ENCODE measurements around the gene PRICKLE2. TPM values are rescaled to one million over a fixed set of nuclear protein-coding genes. Genes with fewer than 3 reads are reported as not detected.

Gene PRICKLE2
- total and polyA plus RNA-seq, 10 of the 15 experiments (the other 5 are each of a cell fraction or from before 2014, with no cell fraction given): 0.11 to 2.6 (median 0.69) TPM

DNA sequence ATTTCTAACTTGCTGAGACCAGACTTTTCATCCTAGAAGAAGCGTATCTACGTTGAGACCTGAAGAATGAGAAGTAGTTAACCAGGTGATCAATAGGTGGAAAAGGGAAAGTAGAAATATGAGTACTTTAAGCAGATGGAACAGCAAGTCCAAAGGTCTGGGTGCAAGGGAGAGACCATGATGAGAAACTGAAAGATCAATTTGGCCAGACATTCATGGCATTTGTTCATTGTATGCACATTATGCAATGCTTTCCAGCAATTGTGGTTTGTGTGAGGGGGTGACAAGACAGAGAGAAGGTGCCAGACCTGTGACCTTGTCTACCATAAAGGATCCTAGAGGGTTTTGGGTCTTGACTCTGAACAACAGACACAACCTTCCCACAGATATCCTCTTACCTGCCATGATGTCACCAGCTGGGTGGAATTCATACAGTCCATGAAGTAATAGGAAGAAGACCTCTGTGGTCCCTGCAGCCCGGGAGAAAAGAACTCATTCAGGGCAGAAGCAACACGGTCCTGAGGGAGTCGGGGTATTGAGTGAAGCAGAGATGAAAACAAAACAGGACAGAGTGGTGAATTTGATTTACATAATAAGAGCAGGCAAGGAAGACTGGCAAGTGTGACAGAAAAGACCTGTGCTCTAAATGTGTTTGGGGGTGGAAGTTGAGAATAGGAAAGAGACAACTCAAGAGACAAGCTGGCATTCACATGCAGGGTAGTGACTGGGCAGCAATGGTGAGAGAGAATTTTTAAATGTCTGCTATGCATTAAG lies 138.6 kb downstream of the PRICKLE2 start:
- no peaks in the 10 kb centered on the region for H3K36me3 ChIP-seq (ENCODE audit: control insufficient read depth in 2 of 2, insufficient read depth in 2 of 2, low read length in 1 of 2)
- ChIA-PET POLR2A (no interaction called here), RAD21 (ENCODE audit: unreplicated experiment) (no interaction called here), CTCF (no interaction called here), SMC1A (ENCODE audit: uncharacterized antibody, unreplicated experiment) (no interaction called here)
- H3K27ac ChIP-seq (ENCODE audit: control insufficient read depth, insufficient read depth): no peak overlapping the region
- TF ChIP-seq, protein P1, sequence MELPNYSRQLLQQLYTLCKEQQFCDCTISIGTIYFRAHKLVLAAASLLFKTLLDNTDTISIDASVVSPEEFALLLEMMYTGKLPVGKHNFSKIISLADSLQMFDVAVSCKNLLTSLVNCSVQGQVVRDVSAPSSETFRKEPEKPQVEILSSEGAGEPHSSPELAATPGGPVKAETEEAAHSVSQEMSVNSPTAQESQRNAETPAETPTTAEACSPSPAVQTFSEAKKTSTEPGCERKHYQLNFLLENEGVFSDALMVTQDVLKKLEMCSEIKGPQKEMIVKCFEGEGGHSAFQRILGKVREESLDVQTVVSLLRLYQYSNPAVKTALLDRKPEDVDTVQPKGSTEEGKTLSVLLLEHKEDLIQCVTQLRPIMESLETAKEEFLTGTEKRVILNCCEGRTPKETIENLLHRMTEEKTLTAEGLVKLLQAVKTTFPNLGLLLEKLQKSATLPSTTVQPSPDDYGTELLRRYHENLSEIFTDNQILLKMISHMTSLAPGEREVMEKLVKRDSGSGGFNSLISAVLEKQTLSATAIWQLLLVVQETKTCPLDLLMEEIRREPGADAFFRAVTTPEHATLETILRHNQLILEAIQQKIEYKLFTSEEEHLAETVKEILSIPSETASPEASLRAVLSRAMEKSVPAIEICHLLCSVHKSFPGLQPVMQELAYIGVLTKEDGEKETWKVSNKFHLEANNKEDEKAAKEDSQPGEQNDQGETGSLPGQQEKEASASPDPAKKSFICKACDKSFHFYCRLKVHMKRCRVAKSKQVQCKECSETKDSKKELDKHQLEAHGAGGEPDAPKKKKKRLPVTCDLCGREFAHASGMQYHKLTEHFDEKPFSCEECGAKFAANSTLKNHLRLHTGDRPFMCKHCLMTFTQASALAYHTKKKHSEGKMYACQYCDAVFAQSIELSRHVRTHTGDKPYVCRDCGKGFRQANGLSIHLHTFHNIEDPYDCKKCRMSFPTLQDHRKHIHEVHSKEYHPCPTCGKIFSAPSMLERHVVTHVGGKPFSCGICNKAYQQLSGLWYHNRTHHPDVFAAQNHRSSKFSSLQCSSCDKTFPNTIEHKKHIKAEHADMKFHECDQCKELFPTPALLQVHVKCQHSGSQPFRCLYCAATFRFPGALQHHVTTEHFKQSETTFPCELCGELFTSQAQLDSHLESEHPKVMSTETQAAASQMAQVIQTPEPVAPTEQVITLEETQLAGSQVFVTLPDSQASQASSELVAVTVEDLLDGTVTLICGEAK (IDR thresholded peaks at IDR 0.05; ENCODE audit: borderline replicate concordance): no peak
- TF ChIP-seq, protein P2, sequence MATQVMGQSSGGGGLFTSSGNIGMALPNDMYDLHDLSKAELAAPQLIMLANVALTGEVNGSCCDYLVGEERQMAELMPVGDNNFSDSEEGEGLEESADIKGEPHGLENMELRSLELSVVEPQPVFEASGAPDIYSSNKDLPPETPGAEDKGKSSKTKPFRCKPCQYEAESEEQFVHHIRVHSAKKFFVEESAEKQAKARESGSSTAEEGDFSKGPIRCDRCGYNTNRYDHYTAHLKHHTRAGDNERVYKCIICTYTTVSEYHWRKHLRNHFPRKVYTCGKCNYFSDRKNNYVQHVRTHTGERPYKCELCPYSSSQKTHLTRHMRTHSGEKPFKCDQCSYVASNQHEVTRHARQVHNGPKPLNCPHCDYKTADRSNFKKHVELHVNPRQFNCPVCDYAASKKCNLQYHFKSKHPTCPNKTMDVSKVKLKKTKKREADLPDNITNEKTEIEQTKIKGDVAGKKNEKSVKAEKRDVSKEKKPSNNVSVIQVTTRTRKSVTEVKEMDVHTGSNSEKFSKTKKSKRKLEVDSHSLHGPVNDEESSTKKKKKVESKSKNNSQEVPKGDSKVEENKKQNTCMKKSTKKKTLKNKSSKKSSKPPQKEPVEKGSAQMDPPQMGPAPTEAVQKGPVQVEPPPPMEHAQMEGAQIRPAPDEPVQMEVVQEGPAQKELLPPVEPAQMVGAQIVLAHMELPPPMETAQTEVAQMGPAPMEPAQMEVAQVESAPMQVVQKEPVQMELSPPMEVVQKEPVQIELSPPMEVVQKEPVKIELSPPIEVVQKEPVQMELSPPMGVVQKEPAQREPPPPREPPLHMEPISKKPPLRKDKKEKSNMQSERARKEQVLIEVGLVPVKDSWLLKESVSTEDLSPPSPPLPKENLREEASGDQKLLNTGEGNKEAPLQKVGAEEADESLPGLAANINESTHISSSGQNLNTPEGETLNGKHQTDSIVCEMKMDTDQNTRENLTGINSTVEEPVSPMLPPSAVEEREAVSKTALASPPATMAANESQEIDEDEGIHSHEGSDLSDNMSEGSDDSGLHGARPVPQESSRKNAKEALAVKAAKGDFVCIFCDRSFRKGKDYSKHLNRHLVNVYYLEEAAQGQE (IDR thresholded peaks at IDR 0.05; ENCODE audit: low read depth, low read length): no peak
- TF ChIP-seq RB1 (IDR thresholded peaks at IDR 0.05; ENCODE audit: borderline replicate concordance) (no peak), TAF1 (IDR thresholded peaks at IDR 0.05; ENCODE audit: borderline replicate concordance, low read depth, low read length) (no peak), ETV6 (conservative IDR thresholded peaks at IDR 0.05 in 1 of 2, IDR thresholded peaks at IDR 0.05 in 1 of 2; ENCODE audit: borderline replicate concordance in 1 of 2, low read depth in 1 of 2) (0 out of 4 replicates have a peak, but pooled peaks of 1 of the 2 experiments have one; percentile 23)
- no peak overlapping the region for H3K4me3 ChIP-seq
- intact Hi-C loops (cut with micrococcal nuclease; ENCODE audit: unreplicated experiment) (no loop called here), in situ Hi-C loops (cut with MboI) (no loop called here)
- WGBS (ENCODE audit: insufficient coverage, insufficient replicate concordance, low lambda C conversion rate, missing lambda C conversion rate): 34% methylated on average over 5 of the region's 5 CpGs
- ATAC-seq (no peak), FAIRE-seq (no peak), DNase-seq (ENCODE audit: low read depth, low spot score) (no peak)
- H3K4me1 ChIP-seq (ENCODE audit: control insufficient read depth, insufficient read depth, low read length): no peaks in the 10 kb centered on the region
- no peak overlapping the region for H2AFZ ChIP-seq (ENCODE audit: control insufficient read depth, low read depth, low read length)
- no peak overlapping the region for H3K9ac ChIP-seq (ENCODE audit: control insufficient read depth, insufficient read depth, low read length)
- H3K27me3 ChIP-seq (replicated peaks in 1 of 2; ENCODE audit: control insufficient read depth in 2 of 2, insufficient read depth in 2 of 2, low read length in 1 of 2): peaks cover 0 to 2% of the 10 kb centered on the region in 2 experiments; a peak in 1 of 4 replicates
- no peak overlapping the region for H3K4me2 ChIP-seq (ENCODE audit: control insufficient read depth, insufficient read depth)
- no TSS peak for BruUV-seq (replicated peaks)
- no peaks in the 10 kb centered on the region for H3K9me3 ChIP-seq (replicated peaks; ENCODE audit: control insufficient read depth, insufficient read depth, low read length)
- no peaks in the 10 kb centered on the region for H3K79me2 ChIP-seq (ENCODE audit: control insufficient read depth, insufficient read depth, low read length)
- H4K20me1 ChIP-seq (ENCODE audit: control insufficient read depth, insufficient read depth): no peaks in the 10 kb centered on the region

Measured in GM12878 (cell line).